Left lobe of liver (tissue), 2 donors: ENCODE measurements around the gene ARHGEF33. TPM values are rescaled to one million over a fixed set of nuclear protein-coding genes. Genes with fewer than 3 reads are reported as not detected.
"Not testable (repeated sequence)": the region's sequence is repeated elsewhere in the genome, so short reads cannot be mapped to it uniquely, and the experiment has no call there.

Experiments
- ATAC-seq: fragments of 200-7000 bp; cut with Tn5 transposase; one replicate; pipeline ENCODE4 v1.9.1; 2020; ENCODE audit warnings: mild to moderate bottlenecking, moderate library complexity
- DNase-seq: peaks from one replicate; pipeline ENCODE4 v3.0.0-alpha.2; 2020; ENCODE audit warnings: low spot score
- total RNA-seq: library from RNA; stranded (reverse); gene quantifications from one replicate; pipeline ENCODE4 v1.2.1, GENCODE V29; 2021
- donor health status: DM: no; HTN: no; CAD: no; lungs with moderate emphysema.
- donor health status: DM: no; HTN: yes; CAD: no.

ARHGEF33 gene
- total RNA-seq, 1 donor from 2014 or later: 0.10 TPM

DNA sequence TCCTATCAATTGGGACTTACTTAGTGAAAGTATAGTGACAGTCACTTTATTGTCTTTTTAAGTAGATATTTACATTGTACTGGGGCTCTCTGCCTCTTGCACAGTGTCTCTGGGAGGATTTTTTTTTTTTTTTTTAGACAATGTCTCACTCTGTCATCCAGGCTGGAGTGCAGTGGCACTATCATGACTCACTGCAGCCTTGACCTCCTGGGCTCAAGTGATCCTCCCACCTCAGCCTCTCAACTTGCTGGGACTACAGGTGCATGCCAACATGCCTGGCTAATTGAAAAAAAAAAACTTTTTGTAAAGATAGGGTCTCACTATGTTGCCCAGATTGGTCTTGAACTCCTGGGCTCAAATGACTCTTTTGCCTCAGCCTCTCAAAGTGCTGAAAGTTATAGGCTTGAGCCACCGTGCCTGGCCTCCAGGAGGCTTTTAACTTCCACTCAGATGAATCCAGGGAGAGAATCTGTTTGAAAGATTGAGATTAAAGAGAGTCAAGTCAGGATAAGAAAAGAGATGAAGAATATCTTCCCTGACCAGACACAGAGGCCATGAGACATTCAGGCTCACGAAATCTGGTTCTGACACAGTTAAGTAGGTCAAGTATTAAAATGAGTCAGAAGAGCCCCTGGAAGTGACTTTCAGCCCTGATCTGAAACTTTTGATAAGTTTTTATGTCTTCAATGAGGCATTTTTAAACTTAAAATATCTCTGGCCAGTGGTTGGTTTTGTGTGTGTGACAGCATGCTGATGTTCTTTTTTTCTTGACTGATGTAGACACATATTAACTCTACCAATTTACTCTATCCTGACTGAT is 18.3 kb downstream of the ARHGEF33 start:
- ATAC-seq (no peak), DNase-seq (no peak)

- ATAC-seq (no peak), DNase-seq (no peak)
These were observed 20.2 kb downstream of the ARHGEF33 start for GRCh38 chr2:38909872-38910271.

- no peak for DNase-seq
- ATAC-seq: no peak
These were observed 21.5 kb downstream of the ARHGEF33 start for GRCh38 chr2:38911191-38911590.

GRCh38 chr2:38912619-38913018 is 22.9 kb downstream of the ARHGEF33 start:
- ATAC-seq (no peak), DNase-seq (no peak)

DNA sequence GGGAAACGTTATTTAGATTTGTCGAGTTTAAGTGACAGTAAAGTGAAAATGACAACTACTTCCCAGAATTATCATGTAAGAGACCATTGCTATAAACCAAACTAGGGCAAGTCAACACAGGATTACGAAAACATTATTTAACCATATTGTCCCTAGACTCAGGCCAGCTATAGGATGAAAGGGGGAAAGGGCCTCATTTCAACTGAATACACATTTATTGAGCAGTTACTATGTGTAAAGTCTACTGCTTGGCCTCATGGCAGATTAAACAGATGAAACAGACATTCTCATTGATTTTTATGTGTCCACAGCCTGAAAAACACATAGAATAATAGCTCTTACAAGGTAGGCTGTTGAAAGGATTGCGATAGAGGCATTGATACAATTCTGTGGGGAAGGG is 32.7 kb downstream of the ARHGEF33 start:
- no peak for DNase-seq
- no peak for ATAC-seq

- no peak for ATAC-seq
- DNase-seq: no peak
These were observed 33.2 kb downstream of the ARHGEF33 start for GRCh38 chr2:38922902-38923301.

- DNase-seq (no peak), ATAC-seq (no peak)
These were observed 36.3 kb downstream of the ARHGEF33 start for GRCh38 chr2:38925982-38926381.

GRCh38 chr2:38930600-38930999 is 40.9 kb downstream of the ARHGEF33 start:
- DNase-seq (no peak), ATAC-seq (no peak)

GRCh38 chr2:38932586-38932985 is 42.9 kb downstream of the ARHGEF33 start:
- no peak for DNase-seq
- no peak for ATAC-seq

DNA sequence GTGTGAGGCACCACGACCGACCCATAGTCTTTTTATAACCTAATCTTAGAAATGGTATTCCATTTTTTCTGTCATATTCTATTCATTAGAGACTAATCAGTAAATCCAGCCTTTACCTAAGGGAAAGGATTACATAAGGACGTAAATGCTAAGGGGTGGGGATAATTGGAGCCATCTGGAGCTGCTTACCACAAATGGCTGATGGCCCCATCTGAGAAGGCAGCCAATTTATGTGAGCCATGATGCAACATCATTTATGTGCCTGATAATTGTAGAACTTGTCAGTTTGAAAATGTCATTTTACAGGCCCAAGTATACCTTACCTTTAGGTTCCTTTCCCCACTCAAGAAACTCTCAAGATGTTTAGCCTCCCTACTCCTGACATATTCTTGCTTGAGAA is 44.0 kb downstream of the ARHGEF33 start:
- no peak for ATAC-seq
- no peak for DNase-seq

DNA sequence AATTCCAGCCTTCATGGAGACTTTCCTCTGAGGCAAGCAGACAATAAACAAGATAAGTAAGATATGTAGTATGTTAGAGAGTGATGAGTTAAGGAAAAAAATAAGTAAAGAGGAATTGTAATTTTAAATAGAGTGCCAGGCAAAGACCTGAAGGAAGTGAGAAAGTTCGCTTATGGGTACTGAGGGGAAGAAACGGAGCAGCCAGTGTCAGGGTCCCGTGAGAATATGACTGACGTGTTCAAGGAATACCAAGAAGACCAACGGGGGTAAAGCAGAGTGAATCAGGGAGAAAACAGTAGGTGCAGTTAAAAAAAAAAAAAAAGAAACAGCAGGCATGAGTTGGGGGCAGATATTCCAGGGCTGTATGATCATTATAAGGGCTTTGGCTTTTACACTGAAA is 45.1 kb downstream of the ARHGEF33 start:
- no peak for ATAC-seq
- no peak for DNase-seq

GRCh38 chr2:38935568-38936172 is 46.0 kb downstream of the ARHGEF33 start:
- ATAC-seq (no peak), DNase-seq (no peak)

DNA sequence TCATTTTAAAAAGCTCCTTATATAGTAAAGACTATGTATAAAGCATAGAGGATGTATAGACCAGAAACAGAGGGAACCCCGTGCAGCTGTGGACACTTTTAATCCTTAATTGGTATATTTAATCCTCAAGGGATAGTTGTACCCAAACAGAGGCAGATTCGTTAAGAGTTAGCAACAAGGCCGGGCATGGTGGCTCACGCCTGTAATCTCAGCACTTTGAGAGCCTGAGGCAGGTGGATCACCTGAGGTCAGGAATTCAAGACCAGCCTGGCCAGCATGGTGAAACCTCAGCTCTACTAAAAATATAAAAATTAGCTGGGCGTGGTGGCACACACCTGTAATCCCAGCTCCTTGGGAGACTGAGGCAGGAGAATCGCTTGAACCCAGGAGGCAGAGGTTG is 46.8 kb downstream of the ARHGEF33 start:
- ATAC-seq, DNase-seq: not testable (repeated sequence)

DNA sequence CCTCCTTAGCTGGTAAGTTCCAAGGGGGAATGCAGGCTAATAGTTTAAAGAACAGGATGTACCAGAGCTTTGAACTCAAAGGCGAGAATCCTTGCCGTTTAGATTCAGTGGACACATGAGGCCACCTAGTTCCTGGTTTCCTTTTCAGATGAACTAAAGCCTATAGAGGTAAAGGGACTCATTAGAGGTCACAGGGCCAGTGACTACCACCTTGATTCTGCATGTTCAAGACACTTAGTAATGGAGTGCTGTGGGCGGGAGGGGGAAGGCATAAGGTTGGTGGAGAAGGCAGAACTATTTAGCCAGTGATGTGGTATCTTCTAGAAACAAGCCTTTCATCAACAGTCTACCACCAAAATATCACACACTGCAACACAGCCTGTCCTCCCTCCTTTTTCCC is 47.9 kb downstream of the ARHGEF33 start:
- ATAC-seq (no peak), DNase-seq (no peak)

DNA sequence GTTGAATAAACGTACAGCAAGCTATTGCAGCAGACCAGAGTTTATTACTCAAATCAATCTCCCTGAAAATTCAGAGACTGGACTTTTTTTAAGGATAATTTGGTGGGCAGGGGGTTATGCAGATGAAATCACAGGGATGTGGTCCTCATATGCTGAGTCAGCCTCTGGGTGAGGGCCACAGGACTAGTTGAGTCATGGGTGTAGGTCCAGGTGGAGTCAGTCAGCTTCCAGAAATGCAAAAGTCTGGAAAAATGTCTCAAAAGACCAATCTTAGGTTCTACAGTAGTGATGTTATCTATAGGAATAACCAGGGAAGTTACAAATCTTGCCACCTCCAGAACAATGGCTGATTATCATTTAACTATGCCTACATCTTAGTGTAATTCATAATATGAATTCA is 51.1 kb downstream of the ARHGEF33 start:
- DNase-seq: no peak

GRCh38 chr2:38943784-38944183 is 54.1 kb downstream of the ARHGEF33 start:
- ATAC-seq: no peak
- DNase-seq: no peak

More for the DNA sequence above, 51.1 kb downstream of the ARHGEF33 start:
- no peak for ATAC-seq

DNA sequence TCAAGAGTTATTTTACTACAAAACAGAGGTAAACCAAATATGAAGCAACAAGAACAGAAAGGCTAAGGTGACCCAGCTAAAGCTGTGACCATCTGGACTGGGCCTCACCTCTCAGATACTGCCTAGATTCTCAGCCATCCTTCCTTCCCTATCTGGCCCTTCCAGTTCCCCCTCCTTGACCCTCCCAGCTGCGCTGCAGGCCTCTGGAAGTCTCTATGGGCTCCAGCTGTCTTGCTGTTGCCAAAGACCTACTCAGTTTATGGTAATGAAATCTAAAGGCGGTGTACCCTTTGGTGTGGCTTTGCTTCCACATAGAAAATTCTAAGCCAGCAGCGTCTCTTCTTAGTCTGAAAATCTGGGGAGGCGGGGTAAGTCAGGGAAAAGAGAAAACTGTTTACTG is 55.7 kb downstream of the ARHGEF33 start:
- no peak for ATAC-seq
- DNase-seq: no peak

DNA sequence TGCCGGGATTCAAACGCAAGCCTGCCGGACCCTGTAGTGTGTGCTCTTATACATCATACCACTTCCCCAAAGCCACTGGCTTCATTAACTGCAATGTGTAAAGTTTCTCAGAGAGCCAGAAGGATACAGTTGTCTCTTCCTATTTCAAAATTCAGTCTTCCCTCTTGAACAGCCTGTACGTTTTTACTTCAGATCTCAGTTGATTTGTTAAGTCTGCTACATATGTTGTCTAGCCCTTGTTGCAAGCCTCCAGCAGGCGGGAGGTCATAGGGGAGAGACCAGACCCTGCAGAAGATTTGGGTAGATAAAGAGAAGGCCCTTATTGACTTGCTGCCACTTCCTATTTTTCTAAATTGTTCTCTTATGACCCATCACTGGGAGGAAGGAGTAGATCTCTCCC is 56.2 kb downstream of the ARHGEF33 start:
- no peak for DNase-seq
- ATAC-seq: no peak

GRCh38 chr2:38947241-38948239 is 57.9 kb downstream of the ARHGEF33 start:
- DNase-seq (peak; percentile 76), ATAC-seq (peak; percentile 100)

DNA sequence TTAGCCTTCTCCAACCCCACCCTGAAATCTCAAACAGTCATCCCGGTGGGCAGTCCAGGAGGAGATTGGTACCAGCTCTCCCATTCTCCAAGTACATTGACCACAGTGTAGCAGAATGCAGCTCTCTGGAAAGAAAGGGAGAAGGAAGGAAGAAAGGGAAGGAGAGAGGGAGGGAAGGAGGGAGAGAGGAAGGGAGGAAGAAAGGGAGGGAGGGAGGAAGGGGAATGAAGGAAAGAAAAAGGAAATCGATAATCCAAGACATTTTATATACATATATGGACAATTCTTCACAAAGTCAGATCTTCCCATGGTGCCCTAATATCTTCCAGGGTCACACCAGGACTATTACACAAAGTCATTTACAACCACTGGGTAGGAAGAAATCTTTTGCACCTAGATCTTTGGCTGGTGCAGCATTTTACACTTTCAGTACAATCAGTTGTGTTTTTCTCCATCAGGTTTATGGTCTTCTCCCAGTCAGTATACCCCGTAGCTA is 58.8 kb downstream of the ARHGEF33 start:
- DNase-seq (no peak), ATAC-seq (no peak)

GRCh38 chr2:38948995-38949394 is 59.3 kb downstream of the ARHGEF33 start:
- DNase-seq (no peak), ATAC-seq (no peak)
